ENCODE measurements around the gene USP37.

The USP37 gene

GRCh38 chr2:218500501-218501060 lies 67.6 kb downstream of the USP37 start:
- no peaks in the 10 kb centered on the region for H3K27me3 ChIP-seq (ENCODE audit: insufficient read depth, low read length, poor library complexity)
- no peak overlapping the region for H3K4me2 ChIP-seq (ENCODE audit: insufficient read depth, low read length)
- H3K27ac ChIP-seq (ENCODE audit: low read length) = no peak overlapping the region
- no peak for DNase-seq
- H3K4me1 ChIP-seq (ENCODE audit: insufficient read depth, low read length) = no peaks in the 10 kb centered on the region
- H3K36me3 ChIP-seq (ENCODE audit: insufficient read depth, low read length) = peaks cover 81% of the 10 kb centered on the region
- H3K4me3 ChIP-seq (ENCODE audit: low read depth in 1 of 2, low read length in 2 of 2) = no peak overlapping the region
- no peaks in the 10 kb centered on the region for H3K79me2 ChIP-seq (ENCODE audit: insufficient read depth, low read length)
- ATAC-seq (ENCODE audit: insufficient read depth, low read depth) = no peak
- no peaks in the 10 kb centered on the region for H3K9me3 ChIP-seq (ENCODE audit: insufficient read depth, low read length, severe bottlenecking)
- H4K20me1 ChIP-seq (ENCODE audit: insufficient read depth, low read length) = no peaks in the 10 kb centered on the region
- TF ChIP-seq CTCF (IDR thresholded peaks at IDR 0.05; ENCODE audit: borderline replicate concordance, extremely low read depth, low read length, poor library complexity, severe bottlenecking) (no peak), EZH2 (IDR thresholded peaks at IDR 0.05; ENCODE audit: borderline replicate concordance, low read depth, low read length, severe bottlenecking) (no peak)
- no peak overlapping the region for H2AFZ ChIP-seq (ENCODE audit: low read depth, low read length)
- H3K9ac ChIP-seq (ENCODE audit: low read depth, low read length) = no peak overlapping the region

- Histone ChIP-seq H2AFZ (ENCODE audit: low read depth, low read length) (no peak overlapping the region), H3K79me2 (ENCODE audit: insufficient read depth, low read length) (no peaks in the 10 kb centered on the region), H3K36me3 (ENCODE audit: insufficient read depth, low read length) (peaks cover 84% of the 10 kb centered on the region), H4K20me1 (ENCODE audit: insufficient read depth, low read length) (no peaks in the 10 kb centered on the region), H3K4me1 (ENCODE audit: insufficient read depth, low read length) (no peaks in the 10 kb centered on the region), H3K9ac (ENCODE audit: low read depth, low read length) (no peak overlapping the region), H3K4me2 (ENCODE audit: insufficient read depth, low read length) (no peak overlapping the region), H3K27me3 (ENCODE audit: insufficient read depth, low read length, poor library complexity) (no peaks in the 10 kb centered on the region), H3K4me3 (ENCODE audit: low read depth in 1 of 2, low read length in 2 of 2) (no peak overlapping the region), H3K27ac (ENCODE audit: low read length) (no peak overlapping the region), H3K9me3 (ENCODE audit: insufficient read depth, low read length, severe bottlenecking) (no peaks in the 10 kb centered on the region)
- TF ChIP-seq EZH2 (IDR thresholded peaks at IDR 0.05; ENCODE audit: borderline replicate concordance, low read depth, low read length, severe bottlenecking) (no peak), CTCF (IDR thresholded peaks at IDR 0.05; ENCODE audit: borderline replicate concordance, extremely low read depth, low read length, poor library complexity, severe bottlenecking) (no peak)
- DNase-seq (no peak), ATAC-seq (ENCODE audit: insufficient read depth, low read depth) (no peak)
Observed at GRCh38 chr2:218485986-218486667, 82.0 kb downstream of the USP37 start.

- Histone ChIP-seq H3K27me3 (ENCODE audit: insufficient read depth, low read length, poor library complexity) (no peaks in the 10 kb centered on the region), H3K36me3 (ENCODE audit: insufficient read depth, low read length) (peaks cover 82% of the 10 kb centered on the region), H4K20me1 (ENCODE audit: insufficient read depth, low read length) (no peaks in the 10 kb centered on the region), H3K9ac (ENCODE audit: low read depth, low read length) (no peak overlapping the region), H3K4me1 (ENCODE audit: insufficient read depth, low read length) (no peaks in the 10 kb centered on the region), H2AFZ (ENCODE audit: low read depth, low read length) (no peak overlapping the region), H3K9me3 (ENCODE audit: insufficient read depth, low read length, severe bottlenecking) (no peaks in the 10 kb centered on the region), H3K79me2 (ENCODE audit: insufficient read depth, low read length) (no peaks in the 10 kb centered on the region), H3K27ac (ENCODE audit: low read length) (no peak overlapping the region), H3K4me3 (ENCODE audit: low read depth in 1 of 2, low read length in 2 of 2) (no peak overlapping the region), H3K4me2 (ENCODE audit: insufficient read depth, low read length) (no peak overlapping the region)
- TF ChIP-seq CTCF (IDR thresholded peaks at IDR 0.05; ENCODE audit: borderline replicate concordance, extremely low read depth, low read length, poor library complexity, severe bottlenecking) (no peak), EZH2 (IDR thresholded peaks at IDR 0.05; ENCODE audit: borderline replicate concordance, low read depth, low read length, severe bottlenecking) (no peak)
- ATAC-seq (ENCODE audit: insufficient read depth, low read depth) (no peak), DNase-seq (no peak)
Observed at GRCh38 chr2:218482651-218483050, 85.5 kb downstream of the USP37 start.

Data from DND-41 (cell line).